ENCODE data around the gene BLOC1S4.
A peak's percentile ranks its signal among the peaks of the same experiment; 100 is the strongest.
"Not testable (repeated sequence)": the region's sequence is repeated elsewhere in the genome, so short reads cannot be mapped to it uniquely, and the experiment has no call there.

The BLOC1S4 gene, protein sequence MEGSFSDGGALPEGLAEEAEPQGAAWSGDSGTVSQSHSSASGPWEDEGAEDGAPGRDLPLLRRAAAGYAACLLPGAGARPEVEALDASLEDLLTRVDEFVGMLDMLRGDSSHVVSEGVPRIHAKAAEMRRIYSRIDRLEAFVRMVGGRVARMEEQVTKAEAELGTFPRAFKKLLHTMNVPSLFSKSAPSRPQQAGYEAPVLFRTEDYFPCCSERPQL

DNA sequence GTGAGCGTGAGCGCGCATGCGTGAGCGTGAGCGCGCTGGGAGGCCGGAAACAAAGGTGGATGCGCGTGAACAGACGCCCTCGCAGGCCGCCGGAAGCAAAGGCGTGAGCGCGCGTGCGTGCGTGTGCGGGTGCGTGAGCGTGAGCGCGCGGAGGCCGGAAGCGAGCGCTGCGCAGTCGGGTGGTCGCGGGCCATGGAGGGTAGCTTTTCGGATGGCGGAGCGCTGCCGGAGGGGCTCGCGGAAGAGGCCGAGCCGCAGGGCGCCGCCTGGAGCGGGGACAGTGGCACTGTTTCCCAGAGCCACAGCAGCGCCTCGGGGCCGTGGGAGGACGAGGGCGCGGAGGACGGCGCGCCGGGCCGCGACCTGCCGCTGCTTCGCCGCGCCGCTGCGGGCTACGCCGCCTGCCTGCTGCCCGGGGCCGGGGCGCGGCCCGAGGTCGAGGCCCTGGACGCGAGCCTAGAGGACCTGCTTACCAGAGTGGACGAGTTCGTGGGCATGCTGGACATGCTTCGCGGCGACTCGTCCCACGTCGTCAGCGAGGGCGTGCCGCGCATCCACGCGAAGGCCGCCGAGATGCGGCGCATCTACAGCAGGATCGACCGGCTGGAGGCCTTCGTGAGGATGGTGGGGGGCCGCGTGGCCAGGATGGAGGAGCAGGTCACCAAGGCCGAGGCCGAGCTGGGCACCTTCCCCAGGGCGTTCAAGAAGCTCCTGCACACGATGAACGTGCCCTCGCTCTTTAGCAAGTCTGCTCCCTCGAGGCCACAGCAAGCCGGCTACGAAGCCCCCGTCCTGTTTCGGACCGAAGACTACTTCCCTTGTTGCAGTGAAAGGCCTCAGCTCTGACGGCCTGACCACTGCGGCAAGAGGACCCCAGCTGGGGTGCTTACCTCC, at the start of gene BLOC1S4:
Gene BLOC1S4, plus strand, starts transcription at position 157 of the 894 bp plus-strand sequence. Its CDS starts 36 bp downstream, at position 193.
- Mint-ChIP-seq H3K4me3 (peak within 1 kb of the TSS; percentile 91), H3K36me3 (ENCODE audit: low read depth) (peaks cover 11% of the 10 kb centered on the region), H3K27me3 (ENCODE audit: low read depth) (peaks cover 10% of the 10 kb centered on the region), H3K27ac (peak within 1 kb of the TSS; percentile 94), H3K9me3 (peaks cover 4% of the 10 kb centered on the region), H3K4me1 (ENCODE audit: low read depth) (peaks cover 22% of the 10 kb centered on the region)

DNA sequence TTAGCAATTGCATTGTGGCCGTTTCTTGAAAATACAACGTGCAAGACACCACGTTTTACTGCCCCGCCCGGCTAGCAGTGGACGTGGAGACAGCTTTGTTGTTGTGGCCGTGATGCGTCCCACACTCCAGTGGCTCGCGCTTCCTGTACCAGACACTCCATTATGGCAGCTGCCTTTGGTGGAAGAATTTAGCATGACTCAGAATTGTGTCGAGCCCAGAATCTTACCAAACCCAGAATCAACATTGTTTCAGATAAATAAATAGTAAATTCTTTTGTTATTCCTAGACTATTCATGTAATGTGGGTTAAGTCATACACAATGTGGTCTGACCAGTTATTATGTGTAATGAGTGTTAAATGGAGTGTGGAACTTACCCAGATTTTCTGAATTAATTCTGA, 47.6 kb upstream of the BLOC1S4 start:
- Mint-ChIP-seq H3K4me1 (ENCODE audit: low read depth) (peaks cover 3% of the 10 kb centered on the region), H3K27me3 (ENCODE audit: low read depth) (peaks cover 3% of the 10 kb centered on the region), H3K4me3 (no peak overlapping the region), H3K27ac (no peak overlapping the region), H3K9me3 (no peaks in the 10 kb centered on the region), H3K36me3 (ENCODE audit: low read depth) (peaks cover 4% of the 10 kb centered on the region)

DNA sequence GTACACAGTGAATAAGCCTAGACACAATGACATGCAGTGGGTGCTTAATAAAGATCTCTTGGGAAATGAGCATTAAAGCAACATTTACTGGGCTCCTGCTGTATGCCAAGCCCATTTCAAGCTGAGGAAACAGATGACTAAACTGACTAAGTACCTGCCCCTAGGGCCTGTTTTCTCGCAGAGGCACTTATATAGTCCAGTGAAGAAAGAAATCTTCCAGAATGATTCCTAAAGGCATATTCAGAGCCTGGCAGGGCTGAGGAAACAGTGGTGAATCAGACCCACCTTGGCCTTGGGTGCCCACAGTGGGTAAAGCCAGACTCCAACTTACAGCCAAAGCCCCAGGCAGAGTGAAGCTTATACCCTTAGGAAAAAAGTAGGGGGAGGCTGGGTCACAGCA, 44.3 kb upstream of the BLOC1S4 start:
- no peaks in the 10 kb centered on the region for H3K9me3 Mint-ChIP-seq
- peaks cover 27% of the 10 kb centered on the region for H3K4me1 Mint-ChIP-seq (ENCODE audit: low read depth)
- H3K36me3 Mint-ChIP-seq (ENCODE audit: low read depth): peaks cover 26% of the 10 kb centered on the region
- no peak overlapping the region for H3K4me3 Mint-ChIP-seq
- no peak overlapping the region for H3K27ac Mint-ChIP-seq
- no peaks in the 10 kb centered on the region for H3K27me3 Mint-ChIP-seq (ENCODE audit: low read depth)

DNA sequence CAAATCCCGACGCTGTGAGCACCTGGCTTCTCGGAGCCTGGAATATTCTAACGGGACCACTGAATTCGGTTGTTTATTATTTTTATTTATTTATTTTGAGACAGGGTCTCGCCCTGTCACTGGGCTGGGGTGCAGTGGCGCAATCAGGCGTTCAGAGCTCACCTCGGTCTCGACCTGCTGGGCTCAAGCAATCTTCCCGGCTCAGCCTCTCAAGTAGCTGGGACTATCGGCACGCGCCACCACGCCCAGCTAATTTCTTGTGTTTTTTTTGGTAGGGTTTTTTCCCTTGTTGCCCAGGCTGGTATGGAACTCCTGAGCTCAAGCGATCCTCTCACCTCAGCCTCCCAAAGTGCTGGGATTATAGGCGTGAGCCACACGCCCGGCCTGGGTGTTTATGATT, 43.8 kb upstream of the BLOC1S4 start:
- Mint-ChIP-seq H3K27me3 (ENCODE audit: low read depth) (no peaks in the 10 kb centered on the region), H3K36me3 (ENCODE audit: low read depth) (peaks cover 29% of the 10 kb centered on the region), H3K4me3 (no peak overlapping the region), H3K27ac (no peak overlapping the region), H3K9me3 (no peaks in the 10 kb centered on the region), H3K4me1 (ENCODE audit: low read depth) (peaks cover 30% of the 10 kb centered on the region)

- H3K9me3 Mint-ChIP-seq; H3K4me3 Mint-ChIP-seq; H3K27ac Mint-ChIP-seq; H3K27me3 Mint-ChIP-seq (ENCODE audit: low read depth): not testable (repeated sequence)
- Mint-ChIP-seq H3K36me3 (ENCODE audit: low read depth) (peaks cover 32% of the 10 kb centered on the region), H3K4me1 (ENCODE audit: low read depth) (peaks cover 36% of the 10 kb centered on the region)
Observed at GRCh38 chr4:6672541-6673190, 43.3 kb upstream of the BLOC1S4 start.

DNA sequence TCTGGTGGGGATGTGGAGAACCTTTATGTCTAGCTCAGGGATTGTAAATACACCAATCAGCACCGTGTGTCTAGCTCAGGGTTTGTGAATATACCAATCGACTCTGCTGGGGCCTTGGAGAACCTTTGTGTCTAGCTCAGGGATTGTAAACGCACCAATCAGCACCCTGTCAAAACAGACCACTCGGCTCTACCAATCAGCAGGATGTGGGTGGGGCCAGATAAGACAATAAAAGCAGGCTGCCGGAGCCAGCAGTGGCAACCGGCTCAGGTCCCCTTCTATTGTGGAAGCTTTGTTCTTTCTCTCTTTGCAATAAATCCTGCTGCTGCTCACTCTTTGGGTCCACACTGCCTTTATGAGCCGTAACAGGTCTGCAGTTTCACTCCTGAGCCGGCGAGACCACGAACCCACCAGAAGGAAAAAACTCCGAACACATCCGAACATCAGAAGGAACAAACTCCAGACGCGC, 42.7 kb upstream of the BLOC1S4 start:
- Mint-ChIP-seq H3K36me3 (ENCODE audit: low read depth) (peaks cover 33% of the 10 kb centered on the region), H3K4me1 (ENCODE audit: low read depth) (peaks cover 37% of the 10 kb centered on the region), H3K27ac (peak overlapping the region; percentile 98), H3K4me3 (peak overlapping the region; percentile 97)
- not testable (repeated sequence) for H3K9me3 Mint-ChIP-seq; H3K27me3 Mint-ChIP-seq (ENCODE audit: low read depth)

- H3K27ac Mint-ChIP-seq: peak overlapping the region; percentile 98
- no peaks in the 10 kb centered on the region for H3K27me3 Mint-ChIP-seq (ENCODE audit: low read depth)
- peaks cover 37% of the 10 kb centered on the region for H3K36me3 Mint-ChIP-seq (ENCODE audit: low read depth)
- peak overlapping the region; percentile 97 for H3K4me3 Mint-ChIP-seq
- peaks cover 42% of the 10 kb centered on the region for H3K4me1 Mint-ChIP-seq (ENCODE audit: low read depth)
- no peaks in the 10 kb centered on the region for H3K9me3 Mint-ChIP-seq
Observed at GRCh38 chr4:6673660-6674499, 42.1 kb upstream of the BLOC1S4 start.

GRCh38 chr4:6674500-6675149, 41.3 kb upstream of the BLOC1S4 start:
- Mint-ChIP-seq H3K27ac (peak overlapping the region; percentile 97), H3K9me3 (no peaks in the 10 kb centered on the region), H3K4me3 (peak overlapping the region; percentile 97), H3K27me3 (ENCODE audit: low read depth) (no peaks in the 10 kb centered on the region), H3K4me1 (ENCODE audit: low read depth) (peaks cover 44% of the 10 kb centered on the region), H3K36me3 (ENCODE audit: low read depth) (peaks cover 40% of the 10 kb centered on the region)

DNA sequence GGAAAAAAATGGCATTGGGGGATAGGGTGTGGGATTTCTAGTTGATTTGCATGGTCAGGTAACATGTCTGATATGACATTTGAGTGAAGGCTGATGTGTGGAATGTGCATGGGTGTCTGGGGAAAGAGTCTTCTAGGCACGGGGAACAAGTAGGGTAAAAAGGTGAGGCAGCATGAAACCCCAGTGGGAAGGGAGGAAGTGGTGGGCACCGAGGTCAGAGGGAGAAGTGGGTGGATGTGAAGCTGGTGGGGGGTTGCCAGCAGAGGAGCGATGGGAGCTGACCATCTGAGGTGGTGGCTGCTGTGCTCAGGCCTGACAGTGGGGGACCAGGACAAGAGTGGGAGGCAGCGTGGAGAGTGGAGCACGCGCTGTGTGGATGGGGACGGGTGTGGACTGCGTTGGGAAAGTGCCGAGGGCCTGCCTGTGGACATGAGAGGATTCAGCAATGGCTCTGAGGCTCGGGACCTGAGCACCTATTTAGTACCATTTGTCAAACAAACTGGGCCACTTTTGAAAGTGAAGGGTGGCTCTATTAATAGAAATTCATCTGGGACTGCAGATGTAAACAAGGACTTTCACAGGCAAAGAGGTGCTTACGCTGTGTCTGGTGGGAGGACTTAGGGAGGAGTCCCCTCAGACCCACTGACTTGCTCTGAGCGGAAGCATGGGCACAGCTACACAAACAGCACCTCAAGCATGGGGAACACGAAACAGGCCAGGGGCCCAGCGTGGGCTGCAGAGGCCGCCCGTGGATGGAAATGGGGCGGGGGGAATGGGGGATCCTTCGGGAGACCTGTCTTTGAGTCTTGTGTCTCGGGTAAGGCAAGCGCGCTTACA, 39.0 kb upstream of the BLOC1S4 start:
- Mint-ChIP-seq H3K27me3 (ENCODE audit: low read depth) (no peaks in the 10 kb centered on the region), H3K36me3 (ENCODE audit: low read depth) (peaks cover 55% of the 10 kb centered on the region), H3K27ac (peak overlapping the region; percentile 31), H3K4me1 (ENCODE audit: low read depth) (peaks cover 46% of the 10 kb centered on the region), H3K4me3 (peak overlapping the region; percentile 97), H3K9me3 (no peaks in the 10 kb centered on the region)

- no peak overlapping the region for H3K27ac Mint-ChIP-seq
- no peak overlapping the region for H3K4me3 Mint-ChIP-seq
- H3K4me1 Mint-ChIP-seq (ENCODE audit: low read depth): peaks cover 33% of the 10 kb centered on the region
- H3K27me3 Mint-ChIP-seq (ENCODE audit: low read depth): no peaks in the 10 kb centered on the region
- H3K36me3 Mint-ChIP-seq (ENCODE audit: low read depth): peaks cover 43% of the 10 kb centered on the region
- H3K9me3 Mint-ChIP-seq: no peaks in the 10 kb centered on the region
Observed at GRCh38 chr4:6680372-6681034, 35.5 kb upstream of the BLOC1S4 start.

DNA sequence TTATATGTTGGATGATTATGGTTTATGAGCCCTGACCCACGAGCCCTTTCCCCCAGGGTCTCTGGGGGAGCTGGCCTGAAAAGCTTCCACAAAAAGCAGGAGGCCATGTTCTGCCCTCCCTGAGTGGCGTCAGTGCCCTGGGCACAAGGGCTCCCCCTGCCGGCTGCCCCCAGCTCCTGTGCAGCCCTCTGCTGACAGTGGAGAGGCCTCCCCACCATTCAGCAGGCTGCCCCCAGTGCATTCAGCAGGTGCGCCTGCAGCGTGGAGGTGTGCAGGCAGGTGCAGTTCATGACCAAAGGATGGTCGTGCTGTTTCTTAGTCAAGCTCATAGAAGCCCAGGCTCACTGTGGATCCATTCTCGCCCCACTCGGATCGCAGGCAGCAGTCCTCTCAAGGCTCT, 34.8 kb upstream of the BLOC1S4 start:
- no peaks in the 10 kb centered on the region for H3K27me3 Mint-ChIP-seq (ENCODE audit: low read depth)
- no peak overlapping the region for H3K27ac Mint-ChIP-seq
- H3K4me3 Mint-ChIP-seq: no peak overlapping the region
- H3K36me3 Mint-ChIP-seq (ENCODE audit: low read depth): peaks cover 36% of the 10 kb centered on the region
- no peaks in the 10 kb centered on the region for H3K9me3 Mint-ChIP-seq
- peaks cover 30% of the 10 kb centered on the region for H3K4me1 Mint-ChIP-seq (ENCODE audit: low read depth)

DNA sequence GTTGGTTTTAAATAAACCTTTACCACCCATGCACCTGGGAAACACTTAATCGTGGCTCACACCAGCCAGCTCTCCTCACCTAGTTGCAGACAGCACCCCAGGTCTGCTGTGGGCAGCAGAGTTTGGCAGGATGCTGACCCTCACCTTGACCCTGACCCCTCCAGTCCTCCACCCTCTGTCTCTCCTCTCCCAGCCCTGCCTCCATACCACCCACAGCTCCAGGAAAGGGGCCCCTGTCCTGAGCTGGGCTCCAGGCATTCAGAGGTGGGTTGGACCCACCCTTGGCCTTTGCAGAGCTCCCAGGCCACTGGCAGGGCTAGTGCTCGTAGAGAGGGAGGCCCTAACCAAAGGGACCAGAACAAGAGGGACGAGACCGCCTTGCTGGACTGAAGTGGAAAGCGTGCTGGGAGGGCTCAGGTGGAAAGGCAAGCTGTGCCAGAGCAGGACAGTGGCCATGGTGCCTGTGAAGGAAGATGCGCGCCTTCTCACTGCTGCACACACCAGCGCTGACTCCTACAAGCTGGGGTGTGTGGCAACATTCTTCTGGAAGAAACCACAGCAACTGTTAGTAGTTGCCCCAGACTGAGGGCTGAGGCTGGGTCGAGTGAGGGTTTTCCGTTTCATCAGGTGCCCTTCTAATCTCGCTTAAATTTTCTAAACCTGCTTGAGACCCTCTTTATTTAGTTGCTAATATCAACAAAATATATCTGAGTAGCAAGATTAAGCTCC, 32.9 kb upstream of the BLOC1S4 start:
- Mint-ChIP-seq H3K9me3 (no peaks in the 10 kb centered on the region), H3K36me3 (ENCODE audit: low read depth) (peaks cover 36% of the 10 kb centered on the region), H3K4me1 (ENCODE audit: low read depth) (peaks cover 30% of the 10 kb centered on the region), H3K27me3 (ENCODE audit: low read depth) (no peaks in the 10 kb centered on the region), H3K27ac (no peak overlapping the region), H3K4me3 (no peak overlapping the region)
